Osteoblast (primary cell): ENCODE results near the gene POLR3H. TPM values are rescaled to one million over a fixed set of nuclear protein-coding genes. Genes with fewer than 3 reads are reported as not detected.

Experiments
- DNase-seq: peaks from one replicate; pipeline ENCODE4 v3.0.0; 2011; ENCODE audit warnings: low spot score, mixed read lengths; ENCODE audit not compliant: insufficient read length; ENCODE audit errors: missing footprints
- H2AFZ ChIP-seq: 2 replicates; pipeline ENCODE4 v1.6.0; 2011; ENCODE audit warnings: mild to moderate bottlenecking, low read length
- H3K27ac ChIP-seq: 2 replicates; pipeline ENCODE4 v1.5.1; 2011; ENCODE audit warnings: mild to moderate bottlenecking, low read depth, low read length, moderate library complexity
- H3K27me3 ChIP-seq: 2 replicates; pipeline ENCODE4 v1.6.0; 2012; ENCODE audit warnings: mild to moderate bottlenecking, control low read depth, inconsistent platforms, low read length, moderate library complexity; ENCODE audit not compliant: insufficient read depth
- H3K36me3 ChIP-seq: 2 replicates; pipeline ENCODE4 v1.5.1; 2011; ENCODE audit warnings: mild to moderate bottlenecking, low read length, control low read depth, moderate library complexity; ENCODE audit not compliant: insufficient read depth
- H3K4me1 ChIP-seq: 2 replicates; pipeline ENCODE4 v1.5.1; 2011; ENCODE audit warnings: mild to moderate bottlenecking, low read length, control low read depth, moderate library complexity; ENCODE audit not compliant: insufficient read depth
- H3K4me2 ChIP-seq: 2 replicates; pipeline ENCODE4 v1.6.0; 2011; ENCODE audit warnings: mild to moderate bottlenecking, low read length; ENCODE audit not compliant: insufficient read depth
- H3K4me3 ChIP-seq: fragments of 200-600 bp; sonication (generic); 3 replicates; pipeline ENCODE4 v1.5.1; 2012; ENCODE audit warnings: mild to moderate bottlenecking, low read length, inconsistent platforms; ENCODE audit not compliant: insufficient read depth
- H3K79me2 ChIP-seq: 2 replicates; pipeline ENCODE4 v1.6.0; 2012; ENCODE audit warnings: mild to moderate bottlenecking, low read length, control low read depth, inconsistent platforms; ENCODE audit not compliant: insufficient read depth
- H3K9me3 ChIP-seq: 2 replicates; pipeline ENCODE4 v1.5.1; 2011; ENCODE audit warnings: low read depth, low read length, control low read depth
- H4K20me1 ChIP-seq: 2 replicates; pipeline ENCODE4 v1.6.0; 2012; ENCODE audit warnings: mild to moderate bottlenecking, low read length, control low read depth; ENCODE audit not compliant: insufficient read depth
- CTCF ChIP-seq: IDR thresholded peaks from 2 replicates; pipeline ENCODE4 v1.5.1; 2011; ENCODE audit warnings: mild to moderate bottlenecking, low read depth, low read length, moderate library complexity; ENCODE audit errors: extremely low read depth
- total RNA-seq: library from RNA; depleted of rRNA; stranded (reverse); fragments of >200 nt; gene quantifications from 2 replicates; pipeline ENCODE4 v1.2.3, GENCODE V29; 2012

POLR3H gene
- total RNA-seq, 1 donor: 27.9 TPM

- no peaks in the 10 kb centered on the region for H3K9me3 ChIP-seq
- peak; percentile 86 for TF ChIP-seq CTCF
- peaks cover 34% of the 10 kb centered on the region for H4K20me1 ChIP-seq
- peaks cover 53% of the 10 kb centered on the region for H3K79me2 ChIP-seq
- peak; percentile 96 for DNase-seq
- no peak overlapping the region for H3K27ac ChIP-seq
- H2AFZ ChIP-seq: no peak overlapping the region
- H3K27me3 ChIP-seq: no peaks in the 10 kb centered on the region
- H3K4me1 ChIP-seq: no peaks in the 10 kb centered on the region
- no peak overlapping the region for H3K4me3 ChIP-seq
- H3K4me2 ChIP-seq: no peak overlapping the region
- peaks cover 63% of the 10 kb centered on the region for H3K36me3 ChIP-seq
Observed at GRCh38 chr22:41532908-41533825, 11.1 kb downstream of the POLR3H start.

GRCh38 chr22:41531715-41532477, 12.4 kb downstream of the POLR3H start:
- Histone ChIP-seq H3K4me3 (no peak overlapping the region), H2AFZ (no peak overlapping the region), H3K4me1 (no peaks in the 10 kb centered on the region), H3K27me3 (no peaks in the 10 kb centered on the region), H3K79me2 (peaks cover 44% of the 10 kb centered on the region), H3K36me3 (peaks cover 73% of the 10 kb centered on the region), H3K9me3 (no peaks in the 10 kb centered on the region), H3K27ac (no peak overlapping the region), H4K20me1 (peaks cover 42% of the 10 kb centered on the region), H3K4me2 (no peak overlapping the region)
- no peak for TF ChIP-seq CTCF
- peak; percentile 42 for DNase-seq

- no peaks in the 10 kb centered on the region for H3K27me3 ChIP-seq
- no peaks in the 10 kb centered on the region for H3K4me1 ChIP-seq
- peak; percentile 70 for DNase-seq
- H3K79me2 ChIP-seq: peaks cover 45% of the 10 kb centered on the region
- TF ChIP-seq CTCF: no peak
- H3K4me2 ChIP-seq: no peak overlapping the region
- no peak overlapping the region for H3K27ac ChIP-seq
- H3K4me3 ChIP-seq: no peak overlapping the region
- peaks cover 49% of the 10 kb centered on the region for H4K20me1 ChIP-seq
- H2AFZ ChIP-seq: no peak overlapping the region
- peaks cover 81% of the 10 kb centered on the region for H3K36me3 ChIP-seq
- H3K9me3 ChIP-seq: no peaks in the 10 kb centered on the region
Observed at GRCh38 chr22:41530890-41531714, 13.2 kb downstream of the POLR3H start.
